Gastroesophageal sphincter (tissue), 3 donors: ENCODE data around the gene UBE3D.

Source experiments
- EP300 ChIP-seq: sonication (generic); formaldehyde crosslinking; IDR thresholded peaks from one replicate; pipeline ENCODE4 v1.6.1; 2017; ENCODE audit warnings: antibody characterized with exemption, mild to moderate bottlenecking
- POLR2A ChIP-seq, 2 donors: fragments of 450-650 bp; IDR thresholded peaks; one replicate each; pipeline ENCODE4 v1.6.1; 2017; ENCODE audit warnings: antibody characterized with exemption in 2 of 2, mild to moderate bottlenecking in 2 of 2, moderate library complexity in 1 of 2
- TF ChIP-seq, protein P1 (sequence below), 4 experiments: fragments of 200-600 bp in 2 of 4; fragments of 450-650 bp in 2 of 4; sonication (generic) in 1 of 4; IDR thresholded peaks; one replicate each; pipeline ENCODE4 v1.5.1; 2017 to 2019; ENCODE audit warnings: antibody characterized with exemption in 4 of 4, mild to moderate bottlenecking in 2 of 4, moderate library complexity in 2 of 4

DNA sequence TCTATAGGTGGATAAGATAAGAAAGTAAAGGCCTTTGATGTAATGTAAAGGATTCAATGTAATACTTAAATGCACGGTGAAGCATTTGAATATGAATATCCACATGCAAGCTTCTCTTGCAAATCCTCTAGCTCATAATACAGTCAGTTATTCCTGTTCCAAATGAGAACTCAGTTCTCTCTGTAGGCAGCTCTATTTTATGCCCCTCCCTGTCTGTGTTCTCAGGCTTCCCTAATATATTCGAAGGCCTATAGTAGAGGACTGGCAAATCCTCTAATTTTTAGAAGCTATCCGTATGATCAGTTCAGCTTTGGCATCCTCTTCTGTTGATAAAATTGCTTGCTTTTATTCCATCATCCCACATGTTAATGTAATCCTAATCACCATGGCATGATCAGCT, 200.2 kb downstream of the UBE3D start:
- TF ChIP-seq EP300 (no peak), POLR2A (IDR thresholded peaks at IDR 0.05) (no peak)
- TF ChIP-seq, protein P1, sequence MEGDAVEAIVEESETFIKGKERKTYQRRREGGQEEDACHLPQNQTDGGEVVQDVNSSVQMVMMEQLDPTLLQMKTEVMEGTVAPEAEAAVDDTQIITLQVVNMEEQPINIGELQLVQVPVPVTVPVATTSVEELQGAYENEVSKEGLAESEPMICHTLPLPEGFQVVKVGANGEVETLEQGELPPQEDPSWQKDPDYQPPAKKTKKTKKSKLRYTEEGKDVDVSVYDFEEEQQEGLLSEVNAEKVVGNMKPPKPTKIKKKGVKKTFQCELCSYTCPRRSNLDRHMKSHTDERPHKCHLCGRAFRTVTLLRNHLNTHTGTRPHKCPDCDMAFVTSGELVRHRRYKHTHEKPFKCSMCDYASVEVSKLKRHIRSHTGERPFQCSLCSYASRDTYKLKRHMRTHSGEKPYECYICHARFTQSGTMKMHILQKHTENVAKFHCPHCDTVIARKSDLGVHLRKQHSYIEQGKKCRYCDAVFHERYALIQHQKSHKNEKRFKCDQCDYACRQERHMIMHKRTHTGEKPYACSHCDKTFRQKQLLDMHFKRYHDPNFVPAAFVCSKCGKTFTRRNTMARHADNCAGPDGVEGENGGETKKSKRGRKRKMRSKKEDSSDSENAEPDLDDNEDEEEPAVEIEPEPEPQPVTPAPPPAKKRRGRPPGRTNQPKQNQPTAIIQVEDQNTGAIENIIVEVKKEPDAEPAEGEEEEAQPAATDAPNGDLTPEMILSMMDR (IDR thresholded peaks at IDR 0.05) = no peak
